H9 (cell line): ENCODE results near the gene SNX33. TPM values are rescaled to one million over a fixed set of nuclear protein-coding genes. Genes with fewer than 3 reads are reported as not detected.
"Not testable (repeated sequence)": the region's sequence is repeated elsewhere in the genome, so short reads cannot be mapped to it uniquely, and the experiment has no call there.

Experiments
- DNase-seq: peaks from one replicate; pipeline ENCODE4 v3.0.0-alpha.2; 2017
- H2AFZ ChIP-seq: one replicate; pipeline ENCODE4 v1.6.1; 2013; ENCODE audit warnings: mild to moderate bottlenecking, low read length, control low read depth, moderate library complexity
- H2AK5ac ChIP-seq: 2 replicates; pipeline ENCODE4 v1.6.1; 2013; ENCODE audit warnings: low read length, control low read depth, mixed read lengths; ENCODE audit not compliant: insufficient read length
- H2BK120ac ChIP-seq: one replicate; pipeline ENCODE4 v1.6.1; 2013; ENCODE audit warnings: low read depth, mild to moderate bottlenecking, low read length, control low read depth, inconsistent platforms; ENCODE audit not compliant: poor library complexity, severe bottlenecking
- H2BK12ac ChIP-seq: 2 replicates; pipeline ENCODE4 v1.6.1; 2013; ENCODE audit warnings: low read length, control low read depth, mixed read lengths, low read depth; ENCODE audit not compliant: insufficient read length
- H2BK15ac ChIP-seq: 2 replicates; pipeline ENCODE4 v1.6.1; 2013; ENCODE audit warnings: low read depth, low read length, control low read depth
- H2BK20ac ChIP-seq: one replicate; pipeline ENCODE4 v1.6.1; 2013; ENCODE audit warnings: low read depth, mild to moderate bottlenecking, low read length, control low read depth, inconsistent platforms; ENCODE audit not compliant: poor library complexity, severe bottlenecking
- H2BK5ac ChIP-seq: 2 replicates; pipeline ENCODE4 v1.6.1; 2013; ENCODE audit warnings: low read length, control low read depth, mixed read lengths; ENCODE audit not compliant: insufficient read length
- H3K14ac ChIP-seq: 2 replicates; pipeline ENCODE4 v1.6.1; 2013; ENCODE audit warnings: low read length, control low read depth; ENCODE audit not compliant: insufficient read depth
- H3K18ac ChIP-seq: 2 replicates; pipeline ENCODE4 v1.6.1; 2013; ENCODE audit warnings: low read depth, mild to moderate bottlenecking, mixed read lengths, low read length, control low read depth; ENCODE audit not compliant: insufficient read length
- H3K23ac ChIP-seq: 2 replicates; pipeline ENCODE4 v1.6.1; 2013; ENCODE audit warnings: low read length, control low read depth, mixed read lengths, low read depth; ENCODE audit not compliant: insufficient read length
- H3K23me2 ChIP-seq: 2 replicates; pipeline ENCODE4 v1.6.1; 2013; ENCODE audit warnings: low read depth, mild to moderate bottlenecking, mixed read lengths, low read length, control low read depth; ENCODE audit not compliant: insufficient read length, poor library complexity, severe bottlenecking
- H3K27ac ChIP-seq: 2 replicates; pipeline ENCODE4 v1.5.1; 2013; ENCODE audit warnings: low read length, control low read depth, mixed read lengths, low read depth; ENCODE audit not compliant: insufficient read length
- H3K27me3 ChIP-seq: 2 replicates; pipeline ENCODE4 v1.6.1; 2013; ENCODE audit warnings: low read length, control low read depth, inconsistent platforms; ENCODE audit not compliant: insufficient read depth
- H3K4ac ChIP-seq: 2 replicates; pipeline ENCODE4 v1.6.1; 2013; ENCODE audit warnings: low read depth, mild to moderate bottlenecking, control low read depth, inconsistent platforms, low read length, moderate library complexity
- H3K4me1 ChIP-seq: 2 replicates; pipeline ENCODE4 v1.6.1; 2013; ENCODE audit warnings: low read length, control low read depth, inconsistent platforms; ENCODE audit not compliant: insufficient read depth
- H3K4me2 ChIP-seq: 2 replicates; pipeline ENCODE4 v1.6.1; 2013; ENCODE audit warnings: low read length, control low read depth, mixed read lengths; ENCODE audit not compliant: insufficient read length, insufficient read depth
- H3K56ac ChIP-seq: 2 replicates; pipeline ENCODE4 v1.6.1; 2013; ENCODE audit warnings: low read depth, mild to moderate bottlenecking, mixed read lengths, low read length, control low read depth; ENCODE audit not compliant: insufficient read length
- H3K79me1 ChIP-seq: 2 replicates; pipeline ENCODE4 v1.6.1; 2013; ENCODE audit warnings: low read depth, mild to moderate bottlenecking, moderate library complexity, low read length, control low read depth, inconsistent platforms; ENCODE audit not compliant: insufficient read depth, poor library complexity, severe bottlenecking
- H3K79me2 ChIP-seq: 2 replicates; pipeline ENCODE4 v1.6.1; 2013; ENCODE audit warnings: low read length, control low read depth, inconsistent platforms; ENCODE audit not compliant: insufficient read depth
- H3K9ac ChIP-seq: 2 replicates; pipeline ENCODE4 v1.6.1; 2013; ENCODE audit warnings: low read length, control low read depth, mixed read lengths; ENCODE audit not compliant: insufficient read length; ENCODE audit errors: extremely low read depth
- H3K9me3 ChIP-seq: one replicate; pipeline ENCODE4 v1.6.1; 2013; ENCODE audit warnings: low read depth, low read length, inconsistent platforms; ENCODE audit not compliant: control insufficient read depth
- H3T11ph ChIP-seq: one replicate; pipeline ENCODE4 v1.6.1; 2013; ENCODE audit warnings: mild to moderate bottlenecking, low read length, control low read depth, inconsistent platforms
- H4K20me1 ChIP-seq: one replicate; pipeline ENCODE4 v1.6.1; 2013; ENCODE audit not compliant: control insufficient read depth, insufficient read length, insufficient read depth
- H4K5ac ChIP-seq: 2 replicates; pipeline ENCODE4 v1.6.1; 2013; ENCODE audit warnings: low read depth, mild to moderate bottlenecking, mixed read lengths, low read length, control low read depth; ENCODE audit not compliant: insufficient read length
- H4K8ac ChIP-seq: replicated peaks from 2 replicates; pipeline ENCODE4 v1.6.1; 2013; ENCODE audit warnings: low read length, control low read depth, mixed read lengths, low read depth; ENCODE audit not compliant: insufficient read length
- H4K91ac ChIP-seq: 2 replicates; pipeline ENCODE4 v1.6.1; 2013; ENCODE audit warnings: low read depth, mild to moderate bottlenecking, moderate library complexity, mixed read lengths, low read length, control low read depth; ENCODE audit not compliant: insufficient read length
- H3K27ac Mint-ChIP-seq, 3 experiments: 2 replicates in 2 of 3; 3 replicates in 1 of 3; pipeline ENCODE4 v1.8.0; 2020 to 2021; ENCODE audit warnings: mixed read lengths in 3 of 3, mild to moderate bottlenecking in 1 of 3, moderate library complexity in 1 of 3
- H3K27me3 Mint-ChIP-seq: 2 replicates; pipeline ENCODE4 v1.8.0; 2021; ENCODE audit warnings: low read depth, mild to moderate bottlenecking, moderate library complexity, mixed read lengths
- H3K36me3 Mint-ChIP-seq, 3 experiments: 2 replicates in 2 of 3; 3 replicates in 1 of 3; pipeline ENCODE4 v1.8.0; 2020 to 2021; ENCODE audit warnings: low read depth in 3 of 3, mixed read lengths in 3 of 3; ENCODE audit not compliant: insufficient read depth in 1 of 3
- H3K4me1 Mint-ChIP-seq, 2 experiments: 2 replicates each; pipeline ENCODE4 v1.8.0; 2020; ENCODE audit warnings: mixed read lengths in 2 of 2
- H3K4me3 Mint-ChIP-seq, 2 experiments: 2 replicates in 1 of 2; 3 replicates in 1 of 2; pipeline ENCODE4 v1.8.0; 2020 to 2021; ENCODE audit warnings: mild to moderate bottlenecking in 2 of 2, mixed read lengths in 2 of 2, moderate library complexity in 1 of 2
- H3K9me3 Mint-ChIP-seq, 2 experiments: 2 replicates in 1 of 2; 3 replicates in 1 of 2; pipeline ENCODE4 v1.8.0; 2020; ENCODE audit warnings: mild to moderate bottlenecking in 2 of 2, mixed read lengths in 2 of 2, moderate library complexity in 1 of 2
- WGBS: extraction: QIAGEN DNeasy Blood & Tissue Kit; methylation state at CpG from one replicate; pipeline ENCODE4 v1.1.7; 2013; ENCODE audit warnings: missing lambda C conversion rate, low lambda C conversion rate, mixed read lengths; ENCODE audit not compliant: insufficient read length; ENCODE audit errors: extremely low coverage; 5-methylcytosine and 5-hydroxymethylcytosine counted together
- total RNA-seq: library from RNA; stranded (reverse); gene quantifications from 2 replicates; pipeline ENCODE4 v1.2.1, GENCODE V29; 2021

The SNX33 gene
- total RNA-seq, 1 experiment from 2014 or later, result 17.7 TPM

GRCh38 chr15:75699517-75699916 lies 51.8 kb downstream of the SNX33 start:
- H4K8ac ChIP-seq, H3K27ac ChIP-seq, H3K4me3 Mint-ChIP-seq, H4K91ac ChIP-seq, H3K79me1 ChIP-seq, H2BK15ac ChIP-seq, H3K27ac Mint-ChIP-seq, DNase-seq, H4K20me1 ChIP-seq, H3K18ac ChIP-seq, H3K14ac ChIP-seq, H3K23me2 ChIP-seq, H3K9ac ChIP-seq, H3K4ac ChIP-seq, H3K79me2 ChIP-seq, H3K9me3 Mint-ChIP-seq, H2BK5ac ChIP-seq, H3K27me3 Mint-ChIP-seq, H3T11ph ChIP-seq, H3K23ac ChIP-seq, H2AFZ ChIP-seq, H3K36me3 Mint-ChIP-seq, H3K4me2 ChIP-seq, H3K56ac ChIP-seq, H2BK120ac ChIP-seq, H3K27me3 ChIP-seq, H3K9me3 ChIP-seq, H2BK20ac ChIP-seq, H2AK5ac ChIP-seq, H4K5ac ChIP-seq, H3K4me1 ChIP-seq, H2BK12ac ChIP-seq: not testable (repeated sequence)
- peaks cover 11 to 18% of the 10 kb centered on the region in 2 experiments for H3K4me1 Mint-ChIP-seq
- no CpG with 5 or more reads among the region's 7 CpGs for WGBS

- H3K27me3 ChIP-seq, H4K91ac ChIP-seq, H2BK15ac ChIP-seq, H3K56ac ChIP-seq, H2AK5ac ChIP-seq, H4K5ac ChIP-seq, H3K4ac ChIP-seq, H2BK5ac ChIP-seq, H3K4me2 ChIP-seq, H3K14ac ChIP-seq, H3K79me2 ChIP-seq, H3K79me1 ChIP-seq, H3K4me1 ChIP-seq, H3K4me3 Mint-ChIP-seq, H3K27ac ChIP-seq, H2AFZ ChIP-seq, H3K27ac Mint-ChIP-seq, H4K8ac ChIP-seq, H4K20me1 ChIP-seq, DNase-seq, H3K18ac ChIP-seq, H3K9me3 Mint-ChIP-seq, H3K36me3 Mint-ChIP-seq, H2BK120ac ChIP-seq, H3K9me3 ChIP-seq, H3K9ac ChIP-seq, H2BK20ac ChIP-seq, H3K27me3 Mint-ChIP-seq, H3K23me2 ChIP-seq, H3K23ac ChIP-seq, H3T11ph ChIP-seq, H2BK12ac ChIP-seq: not testable (repeated sequence)
- WGBS, result no CpG with 5 or more reads among the region's 17 CpGs
- H3K4me1 Mint-ChIP-seq, result peaks cover 4 to 11% of the 10 kb centered on the region in 2 experiments
Observed at GRCh38 chr15:75699961-75700874, 52.5 kb downstream of the SNX33 start.
